ENCODE results near the gene BCL3.
A peak's percentile ranks its signal among the peaks of the same experiment; 100 is the strongest.

BCL3 gene

DNA sequence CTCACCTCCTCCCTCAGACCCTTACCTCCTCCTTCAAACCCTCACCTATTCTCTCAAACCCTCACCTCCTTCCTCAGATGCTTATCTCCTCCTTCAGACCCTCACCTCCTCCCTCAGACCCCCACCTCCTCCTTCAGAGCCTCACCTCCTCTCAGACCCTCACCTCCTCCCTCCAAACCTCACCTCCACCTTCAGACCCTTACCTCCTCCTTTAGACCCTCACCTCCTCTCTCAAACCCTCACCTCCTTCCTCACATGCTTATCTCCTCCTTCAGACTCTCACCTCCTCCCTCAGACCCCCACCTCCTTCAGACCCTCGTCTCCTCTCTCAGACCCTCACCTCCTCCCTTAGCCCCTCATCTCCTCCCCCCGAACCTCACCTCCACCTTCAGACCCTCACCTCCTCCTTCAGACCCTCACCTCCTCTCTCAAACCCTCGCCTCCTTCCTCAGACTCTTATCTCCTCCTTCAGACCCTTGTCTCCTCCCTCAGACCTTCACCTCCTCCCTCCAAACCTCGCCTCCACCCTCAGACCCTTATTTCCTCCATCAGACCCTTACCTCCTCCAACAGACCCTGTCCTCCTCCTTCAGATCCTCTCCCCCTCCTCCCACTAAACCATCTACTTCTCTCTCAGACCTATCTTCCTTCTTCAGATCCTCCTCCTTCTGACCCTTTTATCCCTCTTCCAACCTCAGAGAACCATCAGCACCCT lies 2.5 kb upstream of the BCL3 start:
- peak overlapping the region; percentile 100 for H3K27ac ChIP-seq
- TF ChIP-seq, protein P1, sequence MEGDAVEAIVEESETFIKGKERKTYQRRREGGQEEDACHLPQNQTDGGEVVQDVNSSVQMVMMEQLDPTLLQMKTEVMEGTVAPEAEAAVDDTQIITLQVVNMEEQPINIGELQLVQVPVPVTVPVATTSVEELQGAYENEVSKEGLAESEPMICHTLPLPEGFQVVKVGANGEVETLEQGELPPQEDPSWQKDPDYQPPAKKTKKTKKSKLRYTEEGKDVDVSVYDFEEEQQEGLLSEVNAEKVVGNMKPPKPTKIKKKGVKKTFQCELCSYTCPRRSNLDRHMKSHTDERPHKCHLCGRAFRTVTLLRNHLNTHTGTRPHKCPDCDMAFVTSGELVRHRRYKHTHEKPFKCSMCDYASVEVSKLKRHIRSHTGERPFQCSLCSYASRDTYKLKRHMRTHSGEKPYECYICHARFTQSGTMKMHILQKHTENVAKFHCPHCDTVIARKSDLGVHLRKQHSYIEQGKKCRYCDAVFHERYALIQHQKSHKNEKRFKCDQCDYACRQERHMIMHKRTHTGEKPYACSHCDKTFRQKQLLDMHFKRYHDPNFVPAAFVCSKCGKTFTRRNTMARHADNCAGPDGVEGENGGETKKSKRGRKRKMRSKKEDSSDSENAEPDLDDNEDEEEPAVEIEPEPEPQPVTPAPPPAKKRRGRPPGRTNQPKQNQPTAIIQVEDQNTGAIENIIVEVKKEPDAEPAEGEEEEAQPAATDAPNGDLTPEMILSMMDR (IDR thresholded peaks at IDR 0.05): no peak
- no peaks in the 10 kb centered on the region for H3K9me3 ChIP-seq
- H3K4me1 ChIP-seq (ENCODE audit: control insufficient read depth in 1 of 2, insufficient read depth in 1 of 2, low read depth in 1 of 2, low read length in 1 of 2): peaks cover 80 to 84% of the 10 kb centered on the region in 2 experiments
- no peaks in the 10 kb centered on the region for H3K27me3 ChIP-seq
- peak overlapping the region; percentile 71 to 85 for H3K4me3 ChIP-seq (ENCODE audit: low read depth in 1 of 2, low read length in 1 of 2)
- peaks cover 13% of the 10 kb centered on the region for H3K36me3 ChIP-seq

DNA sequence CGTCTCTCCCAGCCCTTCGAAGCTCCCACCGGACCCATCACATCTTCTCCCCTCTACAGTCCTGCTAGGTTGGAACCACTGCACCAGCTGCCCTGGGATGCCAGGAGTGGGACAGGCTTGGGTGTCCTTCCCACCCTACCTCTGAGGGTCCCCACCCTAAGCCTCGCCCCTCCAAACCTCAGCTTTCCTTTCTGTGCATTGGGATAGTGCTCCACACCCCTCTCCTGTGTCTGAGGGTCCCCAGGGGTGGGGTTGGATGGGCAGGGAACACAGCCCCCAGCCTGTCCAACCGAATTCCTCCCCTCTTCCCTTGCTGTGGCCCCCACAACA lies 1.9 kb upstream of the BCL3 start:
- Histone ChIP-seq H3K9me3 (no peaks in the 10 kb centered on the region), H3K4me1 (ENCODE audit: control insufficient read depth in 1 of 2, insufficient read depth in 1 of 2, low read depth in 1 of 2, low read length in 1 of 2) (peaks cover 80 to 84% of the 10 kb centered on the region in 2 experiments), H3K36me3 (peaks cover 18% of the 10 kb centered on the region), H3K27ac (peak overlapping the region; percentile 100), H3K4me3 (ENCODE audit: low read depth in 1 of 2, low read length in 1 of 2) (peak overlapping the region; percentile 71 to 85), H3K27me3 (no peaks in the 10 kb centered on the region)
- TF ChIP-seq, protein P1 (IDR thresholded peaks at IDR 0.05): no peak

DNA sequence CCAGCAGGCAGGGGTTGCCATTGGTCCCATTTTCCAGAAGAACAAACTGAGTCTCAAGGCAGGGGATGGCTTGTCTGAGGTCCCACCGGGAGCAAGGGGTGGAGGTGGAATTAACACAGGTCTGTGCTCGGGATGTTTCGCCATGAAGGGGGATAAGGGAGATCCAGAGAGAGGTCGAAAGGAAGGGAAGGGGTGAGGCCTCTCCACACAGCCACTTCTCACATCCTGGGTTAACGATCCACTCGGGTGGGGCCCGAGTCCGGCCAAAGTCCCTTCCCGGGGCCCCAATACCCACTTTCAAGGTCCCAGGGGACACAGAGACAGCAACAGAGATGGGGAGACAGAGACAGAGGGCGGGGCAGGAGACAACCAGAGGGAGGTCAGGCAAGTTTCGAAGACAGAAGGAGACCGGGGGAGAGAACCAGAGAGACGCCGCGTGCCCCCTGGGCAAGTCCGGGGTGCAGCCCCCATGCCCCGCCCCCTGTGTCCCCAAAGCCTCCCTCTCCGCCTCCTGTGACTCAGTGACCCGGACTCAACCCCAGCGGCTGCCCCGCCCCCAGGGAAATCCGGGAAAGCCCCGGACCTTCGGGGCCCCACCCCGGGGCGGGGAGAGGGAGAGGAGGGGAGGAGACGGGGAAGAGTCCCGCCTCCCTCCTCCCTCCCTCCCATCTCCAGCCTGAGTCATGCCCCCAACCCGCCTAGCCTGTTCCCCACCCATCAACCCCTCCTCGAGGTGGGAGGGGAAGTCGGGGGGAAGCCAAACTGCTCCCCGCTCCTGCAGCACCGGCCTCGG lies 1.4 kb upstream of the BCL3 start:
- Histone ChIP-seq H3K36me3 (peaks cover 24% of the 10 kb centered on the region), H3K4me1 (ENCODE audit: control insufficient read depth in 1 of 2, insufficient read depth in 1 of 2, low read depth in 1 of 2, low read length in 1 of 2) (peaks cover 81 to 84% of the 10 kb centered on the region in 2 experiments), H3K27ac (peak overlapping the region; percentile 100), H3K27me3 (no peaks in the 10 kb centered on the region), H3K4me3 (ENCODE audit: low read depth in 1 of 2, low read length in 1 of 2) (peak overlapping the region; percentile 71 to 85), H3K9me3 (no peaks in the 10 kb centered on the region)
- TF ChIP-seq, protein P1 (IDR thresholded peaks at IDR 0.05): no peak

DNA sequence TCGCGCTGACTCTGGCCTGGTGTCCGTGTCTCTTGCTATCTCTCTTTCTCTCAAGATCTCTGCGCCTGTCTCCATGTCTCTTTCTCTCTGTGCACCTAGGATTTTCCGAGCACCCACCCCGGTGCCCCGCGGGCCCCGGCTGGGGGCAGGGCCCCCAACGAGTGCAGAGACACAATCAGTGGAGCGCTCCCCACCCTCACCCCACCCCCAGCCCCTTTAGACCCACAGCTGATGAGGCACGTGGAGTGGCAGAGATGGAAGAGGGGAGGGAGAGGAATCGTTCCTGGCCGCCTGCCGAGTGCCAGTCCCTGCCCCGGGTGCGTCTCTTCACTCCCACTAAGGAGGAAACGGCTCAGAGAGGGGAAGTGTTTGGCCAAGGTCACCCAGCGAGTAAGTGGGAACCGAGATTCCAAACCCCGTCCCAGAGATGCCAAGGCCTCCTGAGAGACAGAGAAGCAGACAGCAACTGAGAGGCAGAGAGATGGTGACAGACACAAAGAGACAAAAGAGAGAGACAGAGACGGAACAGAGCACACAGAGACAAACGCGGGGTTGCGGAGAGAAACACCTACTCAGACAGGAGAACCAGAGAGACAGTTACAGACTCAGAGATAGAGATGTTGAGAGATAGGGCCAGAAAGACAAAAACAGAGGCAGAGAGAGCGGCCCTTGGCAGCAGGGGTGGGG lies 626 bp upstream of the BCL3 start:
- H3K4me1 ChIP-seq (ENCODE audit: control insufficient read depth in 1 of 2, insufficient read depth in 1 of 2, low read depth in 1 of 2, low read length in 1 of 2): peaks cover 81 to 84% of the 10 kb centered on the region in 2 experiments
- H3K27me3 ChIP-seq: no peaks in the 10 kb centered on the region
- TF ChIP-seq, protein P1 (IDR thresholded peaks at IDR 0.05): no peak
- peak overlapping the region; percentile 100 for H3K27ac ChIP-seq
- H3K4me3 ChIP-seq (ENCODE audit: low read depth in 1 of 2, low read length in 1 of 2): peak overlapping the region; percentile 71 to 85
- no peaks in the 10 kb centered on the region for H3K9me3 ChIP-seq
- peaks cover 31% of the 10 kb centered on the region for H3K36me3 ChIP-seq

DNA sequence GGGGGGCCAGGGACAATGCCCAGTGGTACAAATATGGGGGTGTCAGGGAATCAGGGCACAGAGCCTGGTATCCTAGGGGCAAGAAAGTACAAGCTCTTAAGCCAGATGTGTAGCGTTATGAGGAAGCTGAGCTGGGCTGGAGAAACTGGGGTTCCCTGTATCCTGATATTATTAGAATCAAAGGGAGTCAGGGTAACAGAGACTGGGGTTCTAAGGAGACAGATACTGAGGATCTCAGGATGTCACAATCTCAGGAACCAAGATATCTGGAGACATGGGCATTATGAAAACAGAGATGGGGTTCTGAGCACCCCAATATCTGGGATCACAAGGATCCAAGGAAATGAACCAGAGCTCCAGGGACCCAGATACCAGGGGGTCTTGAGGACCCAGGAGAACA lies 784 bp downstream of the BCL3 start:
- Histone ChIP-seq H3K27me3 (no peaks in the 10 kb centered on the region), H3K9me3 (no peaks in the 10 kb centered on the region), H3K4me3 (ENCODE audit: low read depth in 1 of 2, low read length in 1 of 2) (peak overlapping the region; percentile 85 to 97), H3K27ac (peak overlapping the region; percentile 100), H3K36me3 (peaks cover 35% of the 10 kb centered on the region), H3K4me1 (ENCODE audit: control insufficient read depth in 1 of 2, insufficient read depth in 1 of 2, low read depth in 1 of 2, low read length in 1 of 2) (peaks cover 75 to 76% of the 10 kb centered on the region in 2 experiments)
- TF ChIP-seq, protein P1 (IDR thresholded peaks at IDR 0.05): no peak
